Ectodermal cell (in vitro differentiated cells): Measurements from ENCODE around the gene RASEF.
"Not testable (repeated sequence)": the region's sequence is repeated elsewhere in the genome, so short reads cannot be mapped to it uniquely, and the experiment has no call there.

Experiments used
- H3K27ac ChIP-seq: 2 replicates; pipeline ENCODE4 v1.7.0; 2013; ENCODE audit warnings: mild to moderate bottlenecking, low read depth, low read length; ENCODE audit not compliant: insufficient read depth, poor library complexity, severe bottlenecking
- H3K27me3 ChIP-seq: 2 replicates; pipeline ENCODE4 v1.7.0; 2013; ENCODE audit warnings: mild to moderate bottlenecking, low read length; ENCODE audit not compliant: insufficient read depth, control insufficient read depth, poor library complexity, severe bottlenecking
- H3K36me3 ChIP-seq: one replicate; pipeline ENCODE4 v1.7.0; 2013; ENCODE audit warnings: low read length; ENCODE audit not compliant: control insufficient read depth, insufficient read depth
- H3K4me1 ChIP-seq: one replicate; pipeline ENCODE4 v1.7.0; 2013; ENCODE audit warnings: low read length; ENCODE audit not compliant: control insufficient read depth, insufficient read depth
- H3K4me3 ChIP-seq: 2 replicates; pipeline ENCODE4 v1.7.0; 2013; ENCODE audit warnings: low read depth, low read length, control low read depth; ENCODE audit not compliant: insufficient read depth
- H3K9me3 ChIP-seq: 2 replicates; pipeline ENCODE4 v1.7.0; 2013; ENCODE audit warnings: mild to moderate bottlenecking, low read length, moderate library complexity; ENCODE audit not compliant: control insufficient read depth
- WGBS, 2 experiments: methylation state at CpG; one replicate each; pipeline ENCODE4 v1.1.7; 2013; ENCODE audit warnings: missing lambda C conversion rate in 2 of 2; 5-methylcytosine and 5-hydroxymethylcytosine counted together

RASEF gene

GRCh38 chr9:83075932-83076331 lies 13.0 kb upstream of the RASEF start:
- not testable (repeated sequence) for H3K36me3 ChIP-seq, H3K27me3 ChIP-seq, H3K4me1 ChIP-seq, H3K27ac ChIP-seq, H3K4me3 ChIP-seq, H3K9me3 ChIP-seq
- WGBS, 2 experiments = 86 to 90% methylated on average over 6 to 7 of the region's 7 CpGs

GRCh38 chr9:83072498-83072897 lies 9.6 kb upstream of the RASEF start:
- H3K27ac ChIP-seq, H3K4me3 ChIP-seq, H3K4me1 ChIP-seq, H3K36me3 ChIP-seq, H3K27me3 ChIP-seq, H3K9me3 ChIP-seq: not testable (repeated sequence)

DNA sequence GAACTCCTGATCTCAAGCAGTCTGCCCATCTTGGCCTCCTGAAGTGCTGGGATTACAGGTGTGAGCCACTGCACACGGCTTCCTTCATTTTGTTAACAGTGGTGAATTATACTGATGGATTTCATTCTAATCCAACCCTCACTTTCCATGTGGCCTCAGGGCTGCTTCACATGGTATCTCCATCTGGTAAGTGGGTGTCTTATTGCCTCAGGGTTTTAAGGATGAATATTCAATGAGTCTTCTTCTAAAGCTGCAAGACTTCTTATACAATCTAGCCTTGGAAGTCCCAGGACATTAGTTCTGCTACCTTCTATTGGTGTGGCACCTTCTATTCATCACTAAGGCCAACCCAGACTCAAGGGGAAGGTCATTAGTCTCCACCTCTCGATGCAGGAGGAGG lies 8.7 kb upstream of the RASEF start:
- no peaks in the 10 kb centered on the region for H3K4me1 ChIP-seq
- 82 to 100% methylated on average over 1 of the region's 2 CpGs for WGBS, 2 experiments
- H3K36me3 ChIP-seq = no peaks in the 10 kb centered on the region
- no peaks in the 10 kb centered on the region for H3K27me3 ChIP-seq
- no peak overlapping the region for H3K4me3 ChIP-seq
- H3K9me3 ChIP-seq = no peaks in the 10 kb centered on the region
- H3K27ac ChIP-seq = no peak overlapping the region

GRCh38 chr9:83070261-83070660 lies 7.3 kb upstream of the RASEF start:
- no peaks in the 10 kb centered on the region for H3K4me1 ChIP-seq
- peaks cover 8% of the 10 kb centered on the region for H3K27me3 ChIP-seq
- H3K4me3 ChIP-seq = no peak overlapping the region
- no peaks in the 10 kb centered on the region for H3K36me3 ChIP-seq
- H3K9me3 ChIP-seq = no peaks in the 10 kb centered on the region
- H3K27ac ChIP-seq = no peak overlapping the region

- 90% methylated on average over 1 of the region's 1 CpG; no CpG with 5 or more reads in 1 of the 2 experiments for WGBS, 2 experiments
These were observed 6.7 kb upstream of the RASEF start for GRCh38 chr9:83069651-83070050.

DNA sequence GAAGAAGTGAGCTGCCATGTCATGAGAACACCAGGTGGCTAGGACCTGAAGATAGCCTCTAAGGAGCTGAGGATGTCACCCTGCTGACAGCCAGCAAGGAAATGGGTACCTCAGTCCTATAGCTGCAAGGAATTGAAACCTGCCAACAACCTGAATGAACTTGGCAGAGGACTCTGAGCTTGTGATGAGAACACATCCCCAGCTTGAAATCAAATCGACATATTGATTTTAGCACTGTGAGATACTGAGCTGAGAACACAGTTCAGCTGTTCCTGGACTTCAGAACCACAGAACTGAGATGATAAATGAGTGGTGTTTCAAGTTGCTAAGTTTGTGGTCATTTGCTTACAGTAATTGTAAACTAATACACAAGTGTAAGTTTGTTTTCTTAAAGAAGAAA lies 5.5 kb upstream of the RASEF start:
- no peaks in the 10 kb centered on the region for H3K4me1 ChIP-seq
- no peaks in the 10 kb centered on the region for H3K36me3 ChIP-seq
- 88 to 97% methylated on average over 1 of the region's 1 CpG for WGBS, 2 experiments
- no peak overlapping the region for H3K27ac ChIP-seq
- H3K4me3 ChIP-seq = no peak overlapping the region
- H3K27me3 ChIP-seq = peaks cover 27% of the 10 kb centered on the region
- no peaks in the 10 kb centered on the region for H3K9me3 ChIP-seq

More at GRCh38 chr9:83069651-83070050, 6.7 kb upstream of the RASEF start:
- no peaks in the 10 kb centered on the region for H3K4me1 ChIP-seq
- H3K4me3 ChIP-seq = no peak overlapping the region
- no peak overlapping the region for H3K27ac ChIP-seq
- H3K27me3 ChIP-seq = peaks cover 14% of the 10 kb centered on the region
- no peaks in the 10 kb centered on the region for H3K36me3 ChIP-seq
- no peaks in the 10 kb centered on the region for H3K9me3 ChIP-seq

GRCh38 chr9:83067579-83067978 lies 4.6 kb upstream of the RASEF start:
- 92 to 95% methylated on average over 2 of the region's 2 CpGs for WGBS, 2 experiments

GRCh38 chr9:83066771-83067170 lies 3.8 kb upstream of the RASEF start:
- Histone ChIP-seq H3K27ac (no peak overlapping the region), H3K9me3 (no peaks in the 10 kb centered on the region), H3K4me1 (no peaks in the 10 kb centered on the region), H3K27me3 (peaks cover 43% of the 10 kb centered on the region), H3K36me3 (no peaks in the 10 kb centered on the region), H3K4me3 (no peak overlapping the region)
- 91% methylated on average over 4 to 5 of the region's 5 CpGs for WGBS, 2 experiments

More at GRCh38 chr9:83067579-83067978, 4.6 kb upstream of the RASEF start:
- Histone ChIP-seq H3K9me3 (no peaks in the 10 kb centered on the region), H3K36me3 (no peaks in the 10 kb centered on the region), H3K4me1 (no peaks in the 10 kb centered on the region), H3K27ac (no peak overlapping the region), H3K4me3 (no peak overlapping the region), H3K27me3 (peaks cover 35% of the 10 kb centered on the region)

DNA sequence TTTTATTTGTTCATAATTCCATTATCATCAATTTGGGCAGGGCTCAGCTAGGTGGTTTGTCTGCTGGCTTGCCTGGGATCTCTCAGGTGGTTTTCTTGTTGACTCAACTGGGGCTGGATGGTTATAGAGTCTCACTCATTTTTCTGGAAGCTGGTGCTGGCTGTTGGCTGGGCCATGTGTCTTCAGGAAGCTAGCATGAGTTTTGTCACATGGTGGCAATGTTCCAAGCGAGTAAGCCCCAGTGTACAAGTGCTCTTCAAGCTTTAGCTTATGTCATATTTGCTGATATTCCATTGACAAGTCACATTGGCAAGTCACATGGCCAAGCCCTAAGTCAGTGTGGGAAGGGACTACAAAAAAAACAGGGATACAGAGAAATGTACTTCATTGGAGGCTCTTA lies 2.3 kb upstream of the RASEF start:
- peaks cover 59% of the 10 kb centered on the region for H3K27me3 ChIP-seq
- 83 to 86% methylated on average over 1 of the region's 1 CpG for WGBS, 2 experiments

DNA sequence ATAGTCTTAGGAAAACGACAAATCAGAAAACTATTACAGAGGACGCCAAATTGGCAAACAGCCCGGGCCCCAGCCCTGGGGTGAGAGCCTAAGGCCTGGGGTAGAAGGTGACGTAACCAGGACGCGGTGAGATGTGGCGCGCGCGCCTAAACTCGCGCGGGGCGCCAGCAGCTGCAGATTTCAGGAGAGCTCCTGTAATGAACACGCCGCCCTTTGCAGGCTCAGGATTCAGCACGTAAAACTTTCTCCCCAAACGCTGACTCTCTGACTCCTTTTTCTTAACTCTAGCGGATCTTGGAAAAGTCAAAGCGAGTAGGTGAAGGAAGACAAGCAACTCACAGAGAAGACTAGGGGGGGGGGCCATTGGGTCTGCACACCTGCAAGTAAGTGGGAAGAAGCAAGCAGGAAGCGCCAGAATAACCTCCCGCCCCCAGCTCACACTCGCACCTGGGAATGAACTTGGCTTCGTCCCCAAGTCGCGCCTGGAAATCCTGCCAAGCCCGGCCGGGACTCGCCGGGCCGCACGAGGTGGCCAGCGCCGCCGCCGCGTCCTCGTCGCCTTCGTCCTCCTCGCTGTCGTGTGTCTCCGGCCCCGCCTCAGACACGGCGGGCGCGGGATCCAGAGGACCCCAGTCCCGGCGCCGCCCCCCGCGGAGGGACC lies 822 bp downstream of the RASEF start:
- H3K36me3 ChIP-seq = no peaks in the 10 kb centered on the region
- H3K9me3 ChIP-seq = no peaks in the 10 kb centered on the region
- no peaks in the 10 kb centered on the region for H3K4me1 ChIP-seq
- 6% methylated on average over 53 of the region's 53 CpGs for WGBS, 2 experiments
- peak overlapping the region; percentile 45 for H3K4me3 ChIP-seq
- no peak overlapping the region for H3K27ac ChIP-seq
- H3K27me3 ChIP-seq = peaks cover 66% of the 10 kb centered on the region

More for the DNA sequence above, 2.3 kb upstream of the RASEF start:
- no peaks in the 10 kb centered on the region for H3K9me3 ChIP-seq
- no peaks in the 10 kb centered on the region for H3K4me1 ChIP-seq
- H3K27ac ChIP-seq = no peak overlapping the region
- no peak overlapping the region for H3K4me3 ChIP-seq
- no peaks in the 10 kb centered on the region for H3K36me3 ChIP-seq

DNA sequence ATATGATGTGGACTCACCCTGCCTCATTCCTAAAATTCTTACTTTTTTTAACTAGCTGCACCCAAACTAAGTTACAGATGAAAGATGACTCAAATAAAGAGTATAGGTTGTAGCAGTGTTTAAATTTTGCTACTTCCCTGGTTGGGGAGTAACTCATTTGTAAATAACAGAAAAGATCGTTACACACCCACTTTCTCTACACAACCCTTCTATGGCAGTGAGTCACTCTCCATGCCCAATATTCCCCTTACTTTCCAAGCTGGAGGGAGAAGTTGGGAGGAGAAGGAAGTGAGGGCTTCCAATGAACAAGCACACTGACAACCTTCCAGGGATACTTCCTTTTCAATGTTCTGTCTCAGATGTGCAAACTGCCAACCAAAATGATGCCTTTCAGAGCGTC lies 1.9 kb downstream of the RASEF start:
- Histone ChIP-seq H3K4me3 (no peak overlapping the region), H3K27me3 (peaks cover 66% of the 10 kb centered on the region), H3K9me3 (no peaks in the 10 kb centered on the region), H3K27ac (no peak overlapping the region), H3K4me1 (no peaks in the 10 kb centered on the region), H3K36me3 (no peaks in the 10 kb centered on the region)
- 95 to 96% methylated on average over 1 to 2 of the region's 2 CpGs for WGBS, 2 experiments
